Measurements from ENCODE around the gene HYAL3. TPM values are rescaled to one million over a fixed set of nuclear protein-coding genes. Genes with fewer than 3 reads are reported as not detected.

HYAL3 gene
- total and polyA plus RNA-seq, 2 of the 13 experiments (the other 11 are each of a cell fraction or from before 2014, with no cell fraction given) = 5.5 to 10.4 TPM

GRCh38 chr3:50245831-50246516, 53.2 kb downstream of the HYAL3 start (continued):
- TF ChIP-seq SRF (IDR thresholded peaks at IDR 0.05; ENCODE audit: low read depth, low read length) = 0 out of 2 replicates have a peak, but pooled peaks have one; percentile 29
- TF ChIP-seq ZNF570 (CRISPR knock-in tag; IDR thresholded peaks at IDR 0.05; ENCODE audit: borderline replicate concordance) = no peak
- TF ChIP-seq PAF1 (CRISPR knock-in tag; IDR thresholded peaks at IDR 0.05) = no peak
- no peak for TF ChIP-seq TIGD3 (CRISPR knock-in tag; IDR thresholded peaks at IDR 0.05; ENCODE audit: borderline replicate concordance)
- no peak for TF ChIP-seq NR3C1 (CRISPR knock-in tag; IDR thresholded peaks at IDR 0.05)
- TF ChIP-seq HES4 (CRISPR knock-in tag; IDR thresholded peaks at IDR 0.05; ENCODE audit: borderline replicate concordance) = no peak
- TF ChIP-seq ZNF263 (CRISPR knock-in tag; IDR thresholded peaks at IDR 0.05) = peak; percentile 67
- TF ChIP-seq MYC (CRISPR knock-in tag; IDR thresholded peaks at IDR 0.05; ENCODE audit: borderline replicate concordance) = peak; percentile 62; the same call in 1 of the 2 replicates
- no peak for TF ChIP-seq MLXIP (CRISPR knock-in tag; IDR thresholded peaks at IDR 0.05; ENCODE audit: borderline replicate concordance)
- TF ChIP-seq AHR (CRISPR knock-in tag; IDR thresholded peaks at IDR 0.05) = no peak
- TF ChIP-seq KAT8 (CRISPR knock-in tag; IDR thresholded peaks at IDR 0.05) = peak; percentile 74; the same call in 1 of the 2 replicates
- no peak for TF ChIP-seq ZBTB34 (CRISPR knock-in tag; IDR thresholded peaks at IDR 0.05)
- no peak for TF ChIP-seq KIAA2018 (CRISPR knock-in tag; IDR thresholded peaks at IDR 0.05; ENCODE audit: borderline replicate concordance)
- no peak for TF ChIP-seq IKZF1 (IDR thresholded peaks at IDR 0.05)
